ENCODE results near the gene GJB3. TPM values are rescaled to one million over a fixed set of nuclear protein-coding genes. Genes with fewer than 3 reads are reported as not detected.

The GJB3 gene
- total RNA-seq = not detected in 2 replicates

DNA sequence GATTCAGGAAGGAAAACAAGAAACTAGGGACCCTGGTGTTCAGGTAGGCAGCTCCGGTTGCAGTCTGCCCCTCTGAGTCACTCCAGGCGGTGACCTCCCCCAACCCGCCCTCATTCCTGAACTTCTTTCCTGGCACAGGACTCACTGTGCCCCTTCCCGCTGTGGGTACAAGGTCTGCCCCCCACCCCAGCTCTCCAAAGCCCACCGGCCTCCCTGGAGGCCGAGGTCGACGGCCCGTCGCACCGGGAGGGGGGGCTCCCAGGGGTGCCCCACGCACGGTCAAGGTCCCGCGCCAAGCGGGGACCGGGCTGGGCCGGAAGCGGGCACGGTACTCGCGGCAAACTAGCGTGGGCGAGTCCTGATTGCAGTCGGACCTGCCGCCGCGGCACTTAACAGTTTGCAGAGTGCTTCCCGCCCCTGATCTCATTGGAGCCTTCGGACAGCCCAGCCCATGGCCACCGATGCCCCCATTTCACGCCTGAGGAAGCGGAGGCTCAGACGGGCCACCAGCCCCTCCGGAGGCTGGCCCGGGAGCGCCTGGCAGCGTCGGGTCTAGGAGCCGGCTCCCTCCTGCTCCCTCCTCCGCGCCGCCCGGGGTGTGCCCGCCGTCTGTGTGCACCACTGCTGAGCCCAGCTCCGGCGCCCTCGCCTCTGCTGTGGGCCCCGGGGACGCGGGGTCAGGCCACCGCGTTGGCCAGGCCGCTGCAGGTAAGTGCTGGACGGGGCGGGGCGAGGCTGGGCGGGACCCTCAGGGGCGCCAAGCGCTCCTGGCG lies at the start of gene GJB3:
Gene GJB3 (plus strand): TSS at position 144 of the 773 bp plus-strand sequence. CDS start 3,549 bp downstream, outside the sequence.

DNA sequence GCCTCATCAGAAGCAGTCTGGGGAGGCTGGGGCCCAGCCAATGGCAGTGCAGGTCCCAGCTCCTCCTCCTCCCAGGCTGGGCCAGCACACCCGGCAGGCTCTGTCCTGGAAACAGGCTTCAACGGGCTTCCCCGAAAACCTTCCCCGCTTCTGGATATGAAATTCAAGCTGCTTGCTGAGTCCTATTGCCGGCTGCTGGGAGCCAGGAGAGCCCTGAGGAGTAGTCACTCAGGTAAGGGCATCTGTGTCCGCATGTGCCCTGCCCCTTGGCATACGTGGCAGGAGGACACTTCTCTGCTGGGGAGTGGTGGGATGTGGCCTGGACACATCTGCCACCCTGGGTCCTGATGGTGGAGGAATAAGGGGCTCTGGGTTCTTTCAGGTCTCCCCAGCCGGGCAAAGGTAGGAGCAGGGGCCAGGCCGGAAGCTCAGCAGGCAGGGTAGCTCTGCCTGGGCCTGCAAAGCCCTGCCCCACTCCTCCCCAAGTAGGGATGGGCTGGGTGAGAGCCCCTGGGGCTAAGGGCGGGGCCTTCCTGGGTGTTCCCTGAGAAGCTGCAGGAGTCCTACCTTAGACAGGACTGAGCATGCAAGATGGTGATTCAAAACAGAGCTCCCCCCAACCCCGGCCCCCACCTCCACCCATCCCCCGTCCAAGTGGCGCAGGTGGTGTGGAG lies 25.9 kb upstream of the GJB3 start, which contains the start of gene GJB5:
Gene GJB5 (plus strand): TSS at position 84 of the 674 bp plus-strand sequence. CDS start 2,284 bp downstream, outside the sequence.

DNA sequence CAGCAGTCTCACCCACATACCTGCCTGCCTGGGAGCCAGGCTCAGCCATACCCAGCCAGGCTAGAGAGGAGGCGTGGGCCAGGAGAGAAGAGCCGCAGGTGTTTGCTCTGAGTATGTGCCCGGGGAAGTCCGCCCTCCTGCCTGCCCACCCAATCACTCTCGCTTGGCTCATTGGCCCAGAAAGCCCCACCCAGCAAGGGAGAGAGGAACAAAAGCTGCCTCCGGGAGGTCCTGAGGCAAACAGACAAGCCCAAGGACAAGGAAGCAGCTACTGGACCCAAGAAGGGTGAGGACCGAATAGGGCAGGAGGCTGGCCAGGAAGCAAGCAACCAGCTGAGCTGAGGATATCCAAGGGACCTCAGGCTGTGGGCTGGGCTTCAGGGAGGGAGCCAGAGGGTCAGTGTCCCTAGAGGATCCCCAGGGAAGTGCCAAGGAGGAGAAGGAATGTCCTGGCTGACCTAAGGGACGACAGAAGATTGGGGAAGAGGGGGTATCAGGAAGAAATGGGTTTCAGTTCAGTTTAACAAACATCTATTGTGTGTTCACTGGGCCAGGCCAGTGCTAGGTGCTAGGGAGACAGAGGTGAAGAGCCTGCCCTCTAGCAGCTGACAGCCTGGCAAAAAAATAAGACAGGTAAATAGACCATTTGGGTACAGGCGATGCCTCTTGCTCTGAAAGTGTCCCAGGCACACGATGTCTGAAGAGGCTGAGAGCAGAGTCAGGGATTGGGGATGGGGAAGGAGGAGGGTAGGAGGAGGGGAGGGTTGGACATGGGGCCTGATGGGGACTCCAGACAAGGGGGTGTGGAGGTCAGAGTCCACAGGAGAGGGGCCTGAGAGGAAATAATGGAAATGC lies 21.3 kb upstream of the GJB3 start, which contains the start of gene GJB4:
Gene GJB4 (plus strand): TSS at position 238 of the 855 bp plus-strand sequence. CDS start 1,515 bp downstream, outside the sequence.

DNA sequence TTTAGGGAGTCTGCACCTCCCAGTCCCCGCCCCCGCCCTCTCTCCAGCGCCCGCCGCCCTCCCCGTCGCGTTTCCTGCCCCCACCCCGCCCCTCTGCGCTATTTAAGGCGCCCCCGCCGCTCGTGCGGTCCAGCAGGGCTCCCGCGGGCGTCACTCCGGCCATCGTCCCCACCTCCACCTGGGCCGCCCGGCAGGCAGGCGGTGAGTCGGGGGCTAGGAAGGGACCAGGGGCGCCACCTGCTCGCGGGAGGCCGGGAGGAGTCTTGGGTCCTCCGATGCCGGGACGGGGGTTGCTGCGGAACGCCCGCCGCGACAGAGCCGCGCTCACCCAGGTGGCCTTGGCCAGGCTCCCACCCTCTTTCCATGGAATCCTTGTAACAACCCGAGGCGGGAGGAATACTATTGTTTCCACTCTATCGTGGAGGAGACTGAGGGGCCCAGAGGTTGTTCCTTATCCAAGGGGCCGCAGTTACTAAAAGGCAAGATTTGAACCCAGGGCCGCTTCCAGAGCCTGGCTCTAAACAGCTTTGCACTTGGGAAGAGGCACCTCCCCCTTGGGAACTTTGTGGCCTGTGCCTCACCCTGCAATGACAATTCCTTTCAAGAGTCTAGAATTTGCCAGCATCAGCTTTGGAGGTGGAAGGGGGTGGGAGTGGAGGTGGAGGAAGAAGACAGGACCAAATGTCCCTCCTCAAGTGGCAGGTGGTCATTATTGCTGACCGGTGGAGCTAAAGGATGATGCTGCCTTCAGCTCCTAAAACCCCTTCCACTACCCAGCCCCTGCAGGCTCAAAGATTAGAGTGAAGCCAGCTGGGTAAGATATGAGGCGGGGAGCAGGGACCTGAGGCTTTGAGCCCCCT lies 12.1 kb downstream of the GJB3 start, which contains the start of gene GJA4:
Gene GJA4 (plus strand): TSS at position 132 of the 860 bp plus-strand sequence. CDS start 1,215 bp downstream, outside the sequence.

Other genes starting within 250 kb of the GJB3 start
- 0.11 TPM in 1 of 2 replicates, not detected in the other for gene GJB5, start 26.2 kb upstream of the GJB3 start, total RNA-seq
- not detected in 2 replicates for gene GJB4, start 21.5 kb upstream of the GJB3 start, total RNA-seq
- 0.11 TPM in 1 of 2 replicates, not detected in the other for gene GJA4, start 11.8 kb downstream of the GJB3 start, total RNA-seq
- gene SMIM12, start 78.5 kb downstream of the GJB3 start, total RNA-seq = 24.4 and 40.9 TPM in 2 replicates
- under 0.01 TPM in 1 of 2 replicates, not detected in the other for gene DLGAP3, start 148.4 kb downstream of the GJB3 start, total RNA-seq
- 38.0 and 43.1 TPM in 2 replicates for gene TMEM35B, start 204.1 kb downstream of the GJB3 start, total RNA-seq

Data from articular chondrocyte of knee joint (primary cell).